DOHH2 (cell line): ENCODE data around the gene SMDT1.

Experiments
- H3F3A ChIP-seq: fragments of 200-600 bp; sonication (generic), shearing (Covaris generic); 2 replicates; pipeline ENCODE4 v1.6.0; 2016; ENCODE audit warnings: antibody characterized with exemption, mild to moderate bottlenecking; ENCODE audit not compliant: control insufficient read depth, insufficient read depth
- H3K27ac ChIP-seq: fragments of 200-600 bp; sonication (generic); 2 replicates; pipeline ENCODE4 v1.5.1; 2014; ENCODE audit warnings: low read depth, mild to moderate bottlenecking, low read length, moderate library complexity
- H3K27me3 ChIP-seq: fragments of 200-600 bp; sonication (generic); 2 replicates; pipeline ENCODE4 v1.6.1; 2014; ENCODE audit warnings: mild to moderate bottlenecking, low read length, mixed read lengths; ENCODE audit not compliant: control insufficient read depth
- H3K36me3 ChIP-seq: fragments of 200-600 bp; sonication (generic); 2 replicates; pipeline ENCODE4 v1.6.1; 2014; ENCODE audit warnings: mild to moderate bottlenecking, low read length, moderate library complexity, mixed read lengths; ENCODE audit not compliant: control insufficient read depth
- H3K4me1 ChIP-seq: fragments of 200-600 bp; sonication (generic); 2 replicates; pipeline ENCODE4 v1.6.1; 2014; ENCODE audit warnings: mild to moderate bottlenecking, low read length, mixed read lengths; ENCODE audit not compliant: control insufficient read depth
- H3K4me2 ChIP-seq: fragments of 200-600 bp; sonication (generic); 2 replicates; pipeline ENCODE4 v1.6.0; 2014; ENCODE audit warnings: mild to moderate bottlenecking, low read length, moderate library complexity
- H3K4me3 ChIP-seq: fragments of 200-600 bp; sonication (generic); 2 replicates; pipeline ENCODE4 v1.5.1; 2014; ENCODE audit warnings: mild to moderate bottlenecking, low read length, mixed read lengths
- H3K79me2 ChIP-seq: fragments of 200-600 bp; sonication (generic); 2 replicates; pipeline ENCODE4 v1.6.1; 2014; ENCODE audit warnings: mild to moderate bottlenecking, low read length, mixed read lengths; ENCODE audit not compliant: control insufficient read depth
- H3K9me2 ChIP-seq: fragments of 200-600 bp; sonication (generic); replicated peaks from 2 replicates; pipeline ENCODE4 v1.6.1; 2014; ENCODE audit warnings: mild to moderate bottlenecking, low read length, mixed read lengths; ENCODE audit not compliant: control insufficient read depth
- H3K9me3 ChIP-seq: fragments of 200-600 bp; sonication (generic); 2 replicates; pipeline ENCODE4 v1.6.1; 2014; ENCODE audit warnings: antibody characterized with exemption, low read length, mixed read lengths; ENCODE audit not compliant: control insufficient read depth, insufficient read depth
- H4K20me1 ChIP-seq: fragments of 200-600 bp; sonication (generic); 2 replicates; pipeline ENCODE4 v1.6.0; 2014; ENCODE audit warnings: low read depth, mild to moderate bottlenecking, antibody characterized with exemption, low read length, moderate library complexity; ENCODE audit not compliant: control insufficient read depth, insufficient read depth
- CTCF ChIP-seq: fragments of 200-600 bp; sonication (generic); IDR thresholded peaks from one replicate; pipeline ENCODE4 v1.5.1; 2014; ENCODE audit warnings: antibody characterized with exemption, mild to moderate bottlenecking, low read depth, low read length; ENCODE audit not compliant: poor library complexity, severe bottlenecking
- EZH2phosphoT487 ChIP-seq: fragments of 200-600 bp; sonication (generic); IDR thresholded peaks from 2 replicates; pipeline ENCODE4 v1.6.1; 2017; ENCODE audit warnings: borderline replicate concordance, mild to moderate bottlenecking, antibody characterized with exemption, low read length, moderate library complexity, mixed read lengths

Gene SMDT1

DNA sequence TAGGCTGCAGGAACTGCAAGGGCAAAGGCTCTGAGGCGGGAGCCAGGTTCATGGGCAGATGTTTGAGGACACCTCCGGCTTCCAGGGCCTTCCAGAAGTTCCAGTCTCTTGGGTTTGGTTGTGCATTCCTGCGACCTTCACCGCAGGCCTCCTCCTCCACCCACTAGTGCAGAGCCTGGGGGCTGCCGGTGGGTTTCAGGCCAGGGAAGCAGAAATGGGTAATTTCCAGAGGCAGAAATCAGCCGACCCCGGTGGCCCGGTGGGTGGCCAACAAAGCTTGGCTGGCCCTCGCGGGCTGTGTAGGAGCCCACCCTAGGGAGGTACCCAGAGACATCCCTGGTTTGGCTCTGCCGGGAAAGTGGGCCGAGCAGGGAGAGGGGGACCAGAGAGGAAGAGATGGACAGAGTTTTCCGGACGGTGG, 5.9 kb upstream of the SMDT1 start:
- Histone ChIP-seq H4K20me1 (no peaks in the 10 kb centered on the region), H3K4me1 (peaks cover 48% of the 10 kb centered on the region), H3K36me3 (peaks cover 5% of the 10 kb centered on the region), H3K79me2 (peaks cover 18% of the 10 kb centered on the region), H3K27me3 (no peaks in the 10 kb centered on the region), H3K9me3 (no peaks in the 10 kb centered on the region), H3K9me2 (no peaks in the 10 kb centered on the region), H3K27ac (no peak overlapping the region), H3K4me3 (peak overlapping the region; percentile 74), H3K4me2 (peak overlapping the region; percentile 85), H3F3A (0 out of 2 replicates have a peak, but pooled peaks cover 4% of the 10 kb centered on the region)
- TF ChIP-seq EZH2phosphoT487 = no peak
- no peak for TF ChIP-seq CTCF

DNA sequence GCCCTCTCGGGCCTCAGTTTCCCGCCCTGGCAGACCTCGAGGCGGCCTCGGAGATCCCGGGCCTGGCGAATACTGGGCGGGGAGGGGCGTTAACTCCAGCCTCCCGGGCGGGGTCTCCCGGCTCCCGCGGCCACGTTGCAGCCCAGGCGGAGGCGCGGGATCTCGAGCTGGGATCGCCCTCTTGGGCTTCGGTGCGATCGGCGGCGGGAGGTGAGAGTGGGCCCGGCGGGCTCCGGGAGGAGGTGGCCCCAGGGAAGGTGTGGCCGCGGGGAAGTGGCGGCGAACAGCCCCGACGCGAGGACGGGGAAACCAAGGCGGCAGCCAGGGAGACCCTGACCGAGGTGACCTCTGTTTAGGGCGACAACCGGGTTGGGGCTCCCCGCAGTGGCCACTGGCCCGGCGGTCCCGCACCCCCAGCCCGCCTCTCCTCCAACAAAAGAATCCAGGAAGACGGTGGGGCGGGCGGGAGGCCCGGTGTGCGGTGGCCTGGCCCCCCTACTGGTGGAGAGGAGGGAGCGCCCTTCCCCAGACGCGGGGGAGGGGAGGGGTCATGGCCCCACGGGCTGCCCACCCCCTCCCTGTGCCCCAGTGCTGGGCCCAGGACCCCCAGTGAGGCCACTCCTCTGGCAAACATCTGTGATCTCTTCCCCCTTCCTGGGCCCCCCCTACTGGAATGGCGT, 5.2 kb upstream of the SMDT1 start, which contains the start of gene PHETA2:
TSS of gene PHETA2 (plus strand) at position 117 of the 680 bp plus-strand sequence. CDS start 3,046 bp downstream, outside the sequence.
- Histone ChIP-seq H3K27me3 (no peaks in the 10 kb centered on the region), H3K9me2 (no peaks in the 10 kb centered on the region), H3K9me3 (no peaks in the 10 kb centered on the region), H3K4me2 (peak within 1 kb of the TSS; percentile 85), H3K4me3 (peak within 1 kb of the TSS; percentile 74), H4K20me1 (no peaks in the 10 kb centered on the region), H3K36me3 (no peaks in the 10 kb centered on the region; the same call in 1 of the 2 replicates), H3K79me2 (peaks cover 12% of the 10 kb centered on the region), H3K27ac (no peak within 1 kb of the TSS), H3K4me1 (peaks cover 48% of the 10 kb centered on the region), H3F3A (0 out of 2 replicates have a peak, but pooled peaks cover 4% of the 10 kb centered on the region)
- TF ChIP-seq EZH2phosphoT487 (no peak), CTCF (peak; percentile 61)

GRCh38 chr22:42074846-42075676, 4.4 kb upstream of the SMDT1 start:
- H3K79me2 ChIP-seq = peaks cover 7% of the 10 kb centered on the region
- H3K4me3 ChIP-seq = peak overlapping the region; percentile 74
- H3K4me2 ChIP-seq = peak overlapping the region; percentile 85
- peaks cover 40% of the 10 kb centered on the region for H3K4me1 ChIP-seq
- H3K36me3 ChIP-seq = peaks cover 1% of the 10 kb centered on the region; the same call in 1 of the 2 replicates
- H3K27ac ChIP-seq = no peak overlapping the region
- no peaks in the 10 kb centered on the region for H3K9me3 ChIP-seq
- no peaks in the 10 kb centered on the region for H3K9me2 ChIP-seq
- TF ChIP-seq EZH2phosphoT487 = no peak
- no peak for TF ChIP-seq CTCF
- H3K27me3 ChIP-seq = no peaks in the 10 kb centered on the region
- no peaks in the 10 kb centered on the region for H4K20me1 ChIP-seq
- H3F3A ChIP-seq = 0 out of 2 replicates have a peak, but pooled peaks cover 4% of the 10 kb centered on the region
